NCI-H1417 (cell line): ENCODE measurements around the gene SNRPA.
A peak's percentile ranks its signal among the peaks of the same experiment; 100 is the strongest.
"Not testable (repeated sequence)": the region's sequence is repeated elsewhere in the genome, so short reads cannot be mapped to it uniquely, and the experiment has no call there.

Source experiments
- DNase-seq, 3 experiments: peaks; one replicate each; lab custom pipeline; 2025; lab: John Stamatoyannopoulos, UW

The SNRPA gene

GRCh38 chr19:40745402-40745780, 5.6 kb upstream of the SNRPA start:
- DNase-seq, result no peak

DNA sequence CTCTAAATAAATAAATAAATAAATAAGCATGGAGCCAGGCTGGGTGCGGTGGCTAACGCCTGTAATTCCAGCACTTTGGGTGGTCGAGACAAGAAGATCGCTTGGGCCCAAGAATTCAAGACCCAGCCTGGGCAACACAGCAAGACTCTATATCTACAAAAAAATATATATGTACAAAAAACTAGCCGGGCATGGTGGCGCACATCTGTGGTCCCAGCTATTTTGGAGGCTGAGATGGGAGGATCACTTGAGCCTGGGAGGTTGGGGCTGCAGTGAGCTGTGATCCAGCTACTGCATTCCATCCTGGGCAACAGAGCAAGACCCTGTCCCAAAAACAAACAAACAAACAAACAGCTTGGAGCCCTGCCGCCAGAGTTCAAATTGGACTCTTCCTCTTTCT, 3.5 kb upstream of the SNRPA start:
- no peak for DNase-seq

- DNase-seq, result peak; percentile 99 to 100 (median 100)
Measured at GRCh38 chr19:40750058-40750873, 737 bp upstream of the SNRPA start, which contains the start of gene ACTMAP. Gene ACTMAP (minus strand): TSS chr19:40750477. CDS start chr19:40749803, 674 bp downstream.

DNA sequence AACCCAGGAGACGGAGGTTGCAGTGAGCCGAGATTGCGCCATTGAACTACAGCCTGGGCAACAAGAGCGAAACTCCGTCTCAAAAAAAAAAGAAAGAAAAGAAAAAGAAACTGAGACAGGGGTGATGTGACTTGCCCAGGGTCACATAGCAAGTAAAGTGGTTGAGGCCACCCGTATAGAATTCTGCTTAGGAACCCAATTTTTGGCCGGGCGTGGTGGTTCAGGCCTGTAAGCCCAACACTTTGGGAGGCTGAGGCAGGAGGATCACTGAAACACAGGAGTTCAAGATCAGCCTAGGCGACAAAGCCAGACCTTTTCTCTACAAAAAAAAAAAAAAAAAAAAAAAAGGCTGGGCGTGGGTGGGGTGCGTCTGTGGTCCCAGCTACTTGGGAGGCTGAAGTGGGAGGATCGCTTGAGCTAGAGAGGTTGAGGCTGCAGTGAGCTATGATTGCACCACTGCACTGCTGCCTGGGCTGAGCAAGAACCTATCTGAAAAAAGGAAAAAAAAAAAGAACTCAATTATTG, 1.3 kb downstream of the SNRPA start:
- no peak for DNase-seq

- DNase-seq, result no peak
Measured at GRCh38 chr19:40754611-40755247, 3.7 kb downstream of the SNRPA start.

- DNase-seq, result no peak
Measured at GRCh38 chr19:40755248-40755624, 4.2 kb downstream of the SNRPA start.

GRCh38 chr19:40755791-40756190, 4.8 kb downstream of the SNRPA start:
- DNase-seq, result no peak

DNA sequence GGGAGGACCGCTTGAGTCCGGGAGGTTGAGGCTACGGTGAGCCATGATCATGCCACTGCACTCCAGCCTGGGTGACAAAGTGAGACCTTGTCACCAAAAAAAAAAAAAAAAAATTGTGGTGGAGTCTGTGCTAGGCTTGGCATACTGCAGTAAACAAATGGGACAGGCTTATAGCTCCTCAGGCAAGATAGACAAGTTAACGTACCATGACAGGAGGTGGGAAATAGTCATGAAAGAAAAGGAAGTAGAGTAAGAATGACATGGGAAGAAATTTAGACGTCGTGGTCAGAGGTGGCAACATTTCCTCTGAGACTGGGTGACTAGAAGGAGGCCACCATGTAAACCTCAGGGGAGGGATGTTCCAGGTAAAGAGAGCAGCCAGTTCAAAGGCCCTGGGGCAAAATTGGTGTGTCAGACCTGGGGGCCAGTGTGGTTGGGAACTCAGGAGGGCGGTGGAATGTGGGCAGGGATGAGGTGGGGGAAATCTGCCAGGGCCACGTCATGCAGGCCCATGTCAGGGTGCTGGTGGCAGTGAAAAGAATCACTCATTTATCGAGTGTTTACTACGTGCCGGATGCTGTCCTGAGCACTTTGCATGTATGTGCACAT, 5.6 kb downstream of the SNRPA start:
- no peak for DNase-seq

DNA sequence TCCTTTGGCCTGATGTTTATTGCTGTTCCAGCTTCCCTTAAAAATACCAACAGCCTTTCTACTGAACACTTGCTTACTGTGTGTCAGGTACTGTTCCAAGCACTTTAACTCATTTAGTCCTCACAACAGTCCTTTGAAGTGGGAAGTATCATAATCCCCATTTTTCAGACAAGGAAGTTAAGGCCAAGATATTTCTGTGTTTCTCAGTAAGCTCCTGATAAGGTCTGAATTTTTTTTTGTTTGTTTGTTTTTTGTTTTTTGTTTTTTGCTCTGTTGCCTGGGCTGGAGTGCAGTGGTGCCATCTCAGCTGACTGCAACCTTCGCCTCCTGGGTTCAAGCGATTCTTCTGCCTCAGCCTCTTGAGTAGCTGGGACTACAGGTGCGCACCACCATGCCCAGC, 7.5 kb downstream of the SNRPA start:
- DNase-seq, result no peak

- no peak for DNase-seq
Measured at GRCh38 chr19:40759352-40759751, 8.3 kb downstream of the SNRPA start.

DNA sequence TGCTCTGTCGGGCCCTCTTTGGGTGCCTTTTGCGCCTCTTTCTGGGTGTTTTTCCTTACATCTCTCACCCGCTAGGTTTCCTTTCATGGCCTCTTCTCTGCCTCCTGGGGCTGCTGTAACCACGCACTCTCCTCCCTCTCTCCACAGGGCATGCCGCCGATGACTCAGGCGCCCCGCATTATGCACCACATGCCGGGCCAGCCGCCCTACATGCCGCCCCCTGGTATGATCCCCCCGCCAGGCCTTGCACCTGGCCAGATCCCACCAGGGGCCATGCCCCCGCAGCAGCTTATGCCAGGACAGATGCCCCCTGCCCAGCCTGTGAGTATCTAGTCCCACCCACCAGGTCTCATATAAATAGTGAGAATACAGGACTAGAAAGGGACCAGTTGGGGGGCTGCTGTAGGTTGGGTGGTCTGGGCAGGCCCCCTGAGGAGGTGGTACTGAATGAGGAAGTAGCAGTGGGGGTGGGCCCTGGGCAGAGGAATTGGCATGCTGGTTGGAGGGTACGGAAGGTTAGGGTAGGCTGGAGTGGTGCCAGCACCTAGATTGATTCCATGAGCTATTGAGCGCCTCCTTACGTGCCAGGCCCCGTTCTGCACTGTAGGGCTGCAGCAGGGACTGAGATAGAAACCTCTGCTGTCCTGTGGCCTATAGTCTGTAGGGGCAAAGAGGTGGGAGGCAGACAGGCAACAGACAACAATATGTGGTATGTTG, 11.9 kb downstream of the SNRPA start:
- no peak for DNase-seq

DNA sequence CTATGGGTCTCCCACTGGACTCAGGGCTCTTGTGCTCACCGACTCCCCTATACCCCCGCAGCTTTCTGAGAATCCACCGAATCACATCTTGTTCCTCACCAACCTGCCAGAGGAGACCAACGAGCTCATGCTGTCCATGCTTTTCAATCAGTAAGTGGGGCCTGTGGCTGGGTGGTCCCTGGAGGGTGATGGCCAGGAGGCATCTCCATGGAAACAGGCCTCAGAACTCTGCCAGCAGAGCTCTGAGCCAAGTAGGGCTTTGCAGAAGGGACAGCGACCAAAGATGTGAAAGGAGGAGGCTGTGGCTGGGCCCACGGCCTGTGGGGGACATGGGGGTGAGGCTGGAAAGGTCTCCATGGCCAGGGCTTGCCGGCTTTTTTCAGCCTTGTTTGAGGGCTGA, 12.5 kb downstream of the SNRPA start:
- DNase-seq, result no peak

DNA sequence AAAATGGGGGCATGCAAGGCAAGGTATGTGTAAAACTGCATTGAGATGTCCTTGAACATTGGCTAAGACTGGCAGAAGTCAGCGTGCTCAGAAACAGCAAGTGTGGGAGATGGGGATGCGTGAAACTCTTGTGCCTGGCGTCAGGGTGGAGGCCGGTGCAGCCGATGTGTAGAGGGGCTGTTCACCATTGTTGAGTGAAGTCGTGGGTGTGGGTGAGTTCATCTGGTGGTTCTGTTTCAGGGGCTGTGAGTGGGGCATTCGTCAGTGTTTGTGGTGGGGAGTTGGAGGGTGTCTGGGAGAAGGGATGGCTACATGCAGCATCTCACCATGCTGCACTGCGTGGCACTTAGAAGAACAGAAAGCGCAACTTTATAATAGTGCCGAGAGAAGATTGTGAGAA, 13.0 kb downstream of the SNRPA start:
- DNase-seq, result no peak

- not testable (repeated sequence) for DNase-seq
Measured at GRCh38 chr19:40766385-40766784, 15.4 kb downstream of the SNRPA start.

DNA sequence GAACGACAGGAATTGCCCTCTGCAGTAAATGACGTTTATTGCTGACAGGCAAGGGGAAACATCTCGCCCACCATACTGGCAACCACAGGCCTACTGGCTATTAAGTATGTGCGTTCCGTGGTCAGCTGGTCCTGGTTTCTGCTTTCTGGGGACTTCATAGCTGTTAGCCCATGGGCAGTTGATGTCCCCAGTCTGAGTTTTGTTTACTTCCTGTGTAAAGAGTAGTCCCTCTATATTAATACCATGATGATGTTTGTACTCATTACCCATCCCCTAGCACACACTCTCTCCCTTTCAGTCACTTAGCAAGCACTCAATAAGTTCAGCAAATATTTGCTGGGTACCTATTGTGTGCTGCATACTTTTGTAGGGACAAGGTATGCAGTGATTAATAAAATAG, 17.9 kb downstream of the SNRPA start:
- no peak for DNase-seq

DNA sequence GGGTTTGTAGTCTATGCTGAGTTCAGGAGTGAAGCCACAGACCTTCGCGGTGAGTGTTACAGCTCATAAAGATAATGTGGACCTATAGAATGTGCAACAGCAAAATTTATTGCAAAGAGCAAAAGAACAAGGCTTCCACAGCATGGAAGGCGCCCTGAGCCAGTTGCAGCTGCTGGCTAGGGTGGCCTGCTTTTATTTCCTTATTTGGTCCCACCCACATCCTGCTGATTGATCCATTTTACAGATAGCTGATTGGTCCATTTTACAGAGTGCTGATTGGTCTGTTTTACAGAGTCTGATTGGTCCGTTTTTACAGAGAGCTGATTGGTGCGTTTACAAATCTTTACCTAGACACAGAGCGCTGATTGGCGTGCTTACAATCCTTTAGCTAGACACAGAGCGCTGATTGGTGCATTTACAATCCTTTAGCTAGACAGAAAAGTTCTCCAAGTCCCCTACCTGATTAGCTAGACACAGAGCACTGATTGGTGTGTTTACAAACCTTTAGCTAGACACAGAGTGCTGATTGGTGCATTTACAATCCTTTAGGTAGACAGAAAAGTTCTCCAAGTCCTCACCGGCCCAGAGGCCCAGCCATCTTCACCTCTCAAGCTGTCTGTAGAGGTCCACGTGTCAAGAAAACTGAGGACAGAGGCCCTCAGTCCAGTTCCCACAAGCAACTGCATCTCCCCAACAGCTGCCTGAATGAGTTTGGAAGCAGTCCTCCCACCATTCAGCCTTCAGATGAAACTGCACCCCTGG, 20.3 kb downstream of the SNRPA start:
- peak in 1 of 3 experiments; percentile 19 for DNase-seq

GRCh38 chr19:40774916-40775631, 24.1 kb downstream of the SNRPA start, which contains the start of gene MIA:
Gene MIA (plus strand): TSS chr19:40775521. CDS start chr19:40775543, 22 bp downstream.
- no peak for DNase-seq

GRCh38 chr19:40775632-40776022, 24.6 kb downstream of the SNRPA start:
- DNase-seq, result no peak

- no peak for DNase-seq
Measured at GRCh38 chr19:40776364-40776763, 25.4 kb downstream of the SNRPA start.

GRCh38 chr19:40776932-40777644, 26.1 kb downstream of the SNRPA start:
- DNase-seq, result peak; percentile 84 to 95 (median 94)
